SK-N-SH (cell line): ENCODE results near the gene SLC35D2. TPM values are rescaled to one million over a fixed set of nuclear protein-coding genes. Genes with fewer than 3 reads are reported as not detected.

Source experiments
- CTCF ChIA-PET: fragments of 300-600, 350-600 bp; formaldehyde crosslinking; extraction: SDS; loops from one replicate; lab custom pipeline; 2021; lab: Yijun Ruan, JAX
- POLR2A ChIA-PET: fragments of 350-600 bp; sonication (Branson Sonifier 250); formaldehyde crosslinking; extraction: SDS; loops from one replicate; lab custom pipeline; 2020; ENCODE audit warnings: antibody characterized with exemption, inconsistent platforms; lab: Yijun Ruan, JAX
- DNase-seq: peaks from one replicate; pipeline ENCODE4 v3.0.0; 2012
- H2AFZ ChIP-seq: fragments of 200-600 bp; sonication (generic); 2 replicates; pipeline ENCODE4 v1.8.1; 2016; ENCODE audit warnings: antibody characterized with exemption, mild to moderate bottlenecking, low read depth
- H3F3A ChIP-seq: fragments of 200-600 bp; sonication (generic); replicated peaks from 2 replicates; pipeline ENCODE3; 2016; ENCODE audit warnings: antibody characterized with exemption, mild to moderate bottlenecking; ENCODE audit not compliant: insufficient read depth
- H3K27ac ChIP-seq, 2 experiments: fragments of 200-500 bp in 1 of 2; fragments of 200-600 bp in 1 of 2; sonication (Bioruptor generic) in 1 of 2; sonication (generic), shearing (Covaris generic) in 1 of 2; 2 replicates each; pipeline versions ENCODE4 v1.5.1 to v1.6.1; 2014 to 2016; ENCODE audit warnings: low read depth in 2 of 2, inconsistent platforms in 1 of 2, low read length in 1 of 2, mild to moderate bottlenecking in 1 of 2, mixed read lengths in 1 of 2
- H3K27me3 ChIP-seq: fragments of 200-600 bp; sonication (generic), shearing (Covaris generic); 2 replicates; pipeline ENCODE4 v1.6.1; 2016; ENCODE audit warnings: mixed run types; ENCODE audit not compliant: insufficient read depth
- H3K36me3 ChIP-seq, 2 experiments: fragments of 200-500 bp in 1 of 2; fragments of 200-600 bp in 1 of 2; sonication (Bioruptor generic) in 1 of 2; sonication (generic) in 1 of 2; replicated peaks in 1 of 2; 2 replicates each; pipeline versions ENCODE3 to v1.5.1; 2014 to 2016; ENCODE audit warnings: low read length in 1 of 2, mild to moderate bottlenecking in 1 of 2; ENCODE audit not compliant: insufficient read depth in 2 of 2, control insufficient read depth in 1 of 2
- H3K4me1 ChIP-seq, 2 experiments: fragments of 200-500 bp in 1 of 2; fragments of 200-600 bp in 1 of 2; sonication (Bioruptor generic) in 1 of 2; sonication (generic), shearing (Covaris generic) in 1 of 2; 2 replicates each; pipeline versions ENCODE4 v1.5.1 to v1.6.1; 2014 to 2016; ENCODE audit warnings: low read depth in 1 of 2, low read length in 1 of 2, mixed run types in 1 of 2; ENCODE audit not compliant: insufficient read depth in 2 of 2, control insufficient read depth in 1 of 2
- H3K4me2 ChIP-seq: fragments of 200-600 bp; sonication (generic), shearing (Covaris generic); 2 replicates; pipeline ENCODE4 v1.6.1; 2017; ENCODE audit warnings: mixed run types
- H3K4me3 ChIP-seq, 2 experiments: fragments of 200-500 bp in 1 of 2; fragments of 200-600 bp in 1 of 2; sonication (Bioruptor generic) in 1 of 2; sonication (generic), shearing (Covaris generic) in 1 of 2; 2 replicates each; pipeline versions ENCODE4 v1.5.1 to v1.8.1; 2014 to 2016; ENCODE audit warnings: low read depth in 2 of 2, inconsistent platforms in 1 of 2, low read length in 1 of 2, mild to moderate bottlenecking in 1 of 2, mixed read lengths in 1 of 2, moderate library complexity in 1 of 2
- H3K79me2 ChIP-seq: fragments of 200-600 bp; sonication (generic); 2 replicates; pipeline ENCODE4 v1.8.1; 2017; ENCODE audit warnings: mild to moderate bottlenecking; ENCODE audit not compliant: insufficient read depth
- H3K9ac ChIP-seq: fragments of 200-600 bp; sonication (generic); 2 replicates; pipeline ENCODE4 v1.6.1; 2017; ENCODE audit warnings: mixed run types
- H3K9me2 ChIP-seq: fragments of 200-600 bp; sonication (generic); 2 replicates; pipeline ENCODE4 v1.6.1; 2017; ENCODE audit warnings: mixed run types
- H3K9me3 ChIP-seq: fragments of 200-600 bp; sonication (generic); 2 replicates; pipeline ENCODE4 v1.6.1; 2017; ENCODE audit warnings: mixed run types, mild to moderate bottlenecking, moderate library complexity
- H4K20me1 ChIP-seq: fragments of 200-600 bp; sonication (generic); 2 replicates; pipeline ENCODE4 v1.6.1; 2017; ENCODE audit warnings: mild to moderate bottlenecking, mixed run types; ENCODE audit not compliant: insufficient read depth
- ELF1 ChIP-seq: IDR thresholded peaks from 2 replicates; pipeline ENCODE4 v1.4.0; 2012
- EP300 ChIP-seq, 2 experiments: IDR thresholded peaks; 2 replicates each; pipeline versions ENCODE4 v1.4.0 to v1.6.1; 2012; ENCODE audit warnings: borderline replicate concordance in 1 of 2, low read depth in 1 of 2, low read length in 1 of 2
- EZH2phosphoT487 ChIP-seq: fragments of 200-600 bp; sonication (generic); IDR thresholded peaks from 2 replicates; pipeline ENCODE4 v1.6.1; 2017; ENCODE audit warnings: low read depth, mixed run types, mild to moderate bottlenecking, antibody characterized with exemption, moderate library complexity, borderline replicate concordance
- FOSL2 ChIP-seq: IDR thresholded peaks from 2 replicates; pipeline ENCODE4 v1.4.0; 2012; ENCODE audit warnings: low read depth, mild to moderate bottlenecking, moderate library complexity, borderline replicate concordance
- JUND ChIP-seq: IDR thresholded peaks from 2 replicates; pipeline ENCODE4 v1.4.0; 2012
- MXI1 ChIP-seq: IDR thresholded peaks from 2 replicates; pipeline ENCODE4 v1.6.1; 2012; ENCODE audit warnings: mild to moderate bottlenecking, low read depth, low read length, improper control_type of control experiment
- NFIC ChIP-seq: IDR thresholded peaks from 2 replicates; pipeline ENCODE4 v1.4.0; 2012; ENCODE audit warnings: borderline replicate concordance
- NRF1 ChIP-seq: IDR thresholded peaks from 2 replicates; pipeline ENCODE4 v1.6.1; 2012; ENCODE audit warnings: low read depth, mild to moderate bottlenecking, low read length
- PBX3 ChIP-seq: IDR thresholded peaks from 2 replicates; pipeline ENCODE4; 2012
- POLR2AphosphoS5 ChIP-seq: IDR thresholded peaks from 2 replicates; pipeline ENCODE4 v1.6.1; 2012; ENCODE audit warnings: low read depth, low read length
- RAD21 ChIP-seq: IDR thresholded peaks from 2 replicates; pipeline ENCODE4 v1.6.1; 2012; ENCODE audit warnings: mild to moderate bottlenecking, low read length
- RCOR1 ChIP-seq: fragments of 150-350 bp; IDR thresholded peaks from 2 replicates; pipeline ENCODE4 v1.6.1; 2017; ENCODE audit warnings: antibody characterized with exemption, low read length
- RFX5 ChIP-seq: IDR thresholded peaks from 2 replicates; pipeline ENCODE4 v1.6.1; 2012; ENCODE audit warnings: mild to moderate bottlenecking, improper control_type of control experiment, low read length
- RXRA ChIP-seq: IDR thresholded peaks from 2 replicates; pipeline ENCODE4 v1.4.0; 2012; ENCODE audit warnings: low read depth, mild to moderate bottlenecking, borderline replicate concordance
- SIN3A ChIP-seq: IDR thresholded peaks from 2 replicates; pipeline ENCODE4 v1.6.1; 2012; ENCODE audit warnings: low read depth, mild to moderate bottlenecking, low read length, moderate library complexity, borderline replicate concordance
- TAF1 ChIP-seq: IDR thresholded peaks from 2 replicates; pipeline ENCODE4 v1.6.1; 2012; ENCODE audit warnings: low read depth, mild to moderate bottlenecking, low read length, moderate library complexity, borderline replicate concordance
- TCF12 ChIP-seq: IDR thresholded peaks from 2 replicates; pipeline ENCODE4 v1.4.0; 2012
- TEAD4 ChIP-seq: IDR thresholded peaks from 2 replicates; pipeline ENCODE4 v1.4.0; 2012; ENCODE audit warnings: mild to moderate bottlenecking, borderline replicate concordance; ENCODE audit not compliant: insufficient read depth
- USF1 ChIP-seq: IDR thresholded peaks from 2 replicates; pipeline ENCODE4 v1.4.0; 2012; ENCODE audit warnings: low read depth, borderline replicate concordance
- WGBS: methylation state at CpG from one replicate; pipeline ENCODE4 v1.1.6; 2017; ENCODE audit warnings: low lambda C conversion rate; 5-methylcytosine and 5-hydroxymethylcytosine counted together
- polyA plus RNA-seq, 3 experiments: library from polyadenylated mRNA; depleted of rRNA; stranded (reverse); fragments of >200 nt; gene quantifications; 2 replicates each; pipeline ENCODE4 v1.2.3, GENCODE V29; 2012
- TF ChIP-seq, protein P1 (sequence below): fragments of 200-600 bp; sonication (generic); IDR thresholded peaks from 2 replicates; pipeline ENCODE4 v1.6.1; 2017; ENCODE audit warnings: antibody characterized with exemption, mild to moderate bottlenecking, moderate library complexity
- TF ChIP-seq, protein P2 (sequence below): fragments of 150-350 bp; IDR thresholded peaks from 2 replicates; pipeline ENCODE4 v1.6.1; 2017; ENCODE audit warnings: antibody characterized with exemption, low read length, low read depth, borderline replicate concordance

The SLC35D2 gene
- polyA plus RNA-seq, 1 of the 3 experiments (the other 2 are of a cell fraction), result 26.1 TPM

GRCh38 chr9:96293498-96294158 is 89.9 kb downstream of the SLC35D2 start:
- Histone ChIP-seq H3K79me2 (no peaks in the 10 kb centered on the region), H4K20me1 (no peaks in the 10 kb centered on the region), H2AFZ (no peak overlapping the region), H3K9ac (no peak overlapping the region), H3K9me3 (no peaks in the 10 kb centered on the region), H3K27me3 (no peaks in the 10 kb centered on the region), H3K4me2 (no peak overlapping the region), H3K9me2 (no peaks in the 10 kb centered on the region), H3K4me3 (no peak overlapping the region), H3K27ac (no peak overlapping the region), H3K4me1 (no peaks in the 10 kb centered on the region), H3F3A (no peaks in the 10 kb centered on the region), H3K36me3 (no peaks in the 10 kb centered on the region)
- no peak for TF ChIP-seq USF1
- no peak for TF ChIP-seq RAD21
- TF ChIP-seq PBX3, result no peak
- TF ChIP-seq, protein P1, sequence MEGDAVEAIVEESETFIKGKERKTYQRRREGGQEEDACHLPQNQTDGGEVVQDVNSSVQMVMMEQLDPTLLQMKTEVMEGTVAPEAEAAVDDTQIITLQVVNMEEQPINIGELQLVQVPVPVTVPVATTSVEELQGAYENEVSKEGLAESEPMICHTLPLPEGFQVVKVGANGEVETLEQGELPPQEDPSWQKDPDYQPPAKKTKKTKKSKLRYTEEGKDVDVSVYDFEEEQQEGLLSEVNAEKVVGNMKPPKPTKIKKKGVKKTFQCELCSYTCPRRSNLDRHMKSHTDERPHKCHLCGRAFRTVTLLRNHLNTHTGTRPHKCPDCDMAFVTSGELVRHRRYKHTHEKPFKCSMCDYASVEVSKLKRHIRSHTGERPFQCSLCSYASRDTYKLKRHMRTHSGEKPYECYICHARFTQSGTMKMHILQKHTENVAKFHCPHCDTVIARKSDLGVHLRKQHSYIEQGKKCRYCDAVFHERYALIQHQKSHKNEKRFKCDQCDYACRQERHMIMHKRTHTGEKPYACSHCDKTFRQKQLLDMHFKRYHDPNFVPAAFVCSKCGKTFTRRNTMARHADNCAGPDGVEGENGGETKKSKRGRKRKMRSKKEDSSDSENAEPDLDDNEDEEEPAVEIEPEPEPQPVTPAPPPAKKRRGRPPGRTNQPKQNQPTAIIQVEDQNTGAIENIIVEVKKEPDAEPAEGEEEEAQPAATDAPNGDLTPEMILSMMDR, result no peak
- no peak for TF ChIP-seq EZH2phosphoT487
- no peak for TF ChIP-seq ELF1
- TF ChIP-seq NFIC, result no peak
- no peak for TF ChIP-seq EP300 (IDR thresholded peaks at IDR 0.05; ENCODE audit: borderline replicate concordance in 1 of 2, low read depth in 1 of 2, low read length in 1 of 2)
- no peak for DNase-seq
- ChIA-PET CTCF (interaction anchor here (0.7 to 1.9 kb wide), 4 partner anchors 10 to 60 kb away, joined by 3 to 6 read pairs (median 4); no protein-coding TSS in a partner anchor), POLR2A (no interaction called here)
- 47% methylated on average over 3 of the region's 3 CpGs for WGBS

- H3K79me2 ChIP-seq, result no peaks in the 10 kb centered on the region
- H3K27ac ChIP-seq, result no peak overlapping the region
- WGBS, result 95% methylated on average over 2 of the region's 2 CpGs
- no peak for DNase-seq
- no peak overlapping the region for H2AFZ ChIP-seq
- H3K9ac ChIP-seq, result no peak overlapping the region
- H3K27me3 ChIP-seq, result no peaks in the 10 kb centered on the region
- H3K4me3 ChIP-seq, result no peak overlapping the region
- ChIA-PET CTCF (no interaction called here), POLR2A (no interaction called here)
- no peaks in the 10 kb centered on the region for H3F3A ChIP-seq
- no peaks in the 10 kb centered on the region for H3K9me3 ChIP-seq
- H3K4me2 ChIP-seq, result no peak overlapping the region
- H3K4me1 ChIP-seq, result no peaks in the 10 kb centered on the region
- no peaks in the 10 kb centered on the region for H3K9me2 ChIP-seq
- H4K20me1 ChIP-seq, result no peaks in the 10 kb centered on the region
- H3K36me3 ChIP-seq, result no peaks in the 10 kb centered on the region
- TF ChIP-seq RXRA, result no peak
- no peak for TF ChIP-seq JUND
- no peak for TF ChIP-seq MXI1
- no peak for TF ChIP-seq RCOR1
- TF ChIP-seq NFIC, result no peak
- TF ChIP-seq TCF12, result no peak
- TF ChIP-seq POLR2AphosphoS5, result no peak
- no peak for TF ChIP-seq TAF1
- no peak for TF ChIP-seq PBX3
- TF ChIP-seq EZH2phosphoT487, result no peak
- TF ChIP-seq, protein P2, sequence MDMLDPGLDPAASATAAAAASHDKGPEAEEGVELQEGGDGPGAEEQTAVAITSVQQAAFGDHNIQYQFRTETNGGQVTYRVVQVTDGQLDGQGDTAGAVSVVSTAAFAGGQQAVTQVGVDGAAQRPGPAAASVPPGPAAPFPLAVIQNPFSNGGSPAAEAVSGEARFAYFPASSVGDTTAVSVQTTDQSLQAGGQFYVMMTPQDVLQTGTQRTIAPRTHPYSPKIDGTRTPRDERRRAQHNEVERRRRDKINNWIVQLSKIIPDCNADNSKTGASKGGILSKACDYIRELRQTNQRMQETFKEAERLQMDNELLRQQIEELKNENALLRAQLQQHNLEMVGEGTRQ, result no peak
- no peak for TF ChIP-seq FOSL2
- no peak for TF ChIP-seq TEAD4
- TF ChIP-seq SIN3A, result no peak
- no peak for TF ChIP-seq USF1
- no peak for TF ChIP-seq EP300 (IDR thresholded peaks at IDR 0.05; ENCODE audit: borderline replicate concordance in 1 of 2, low read depth in 1 of 2, low read length in 1 of 2)
- TF ChIP-seq RFX5, result no peak
- TF ChIP-seq NRF1, result no peak
Observed at GRCh38 chr9:96289392-96289791, 94.1 kb downstream of the SLC35D2 start.
